HG02588 (cell line): ENCODE results near the gene OTULIN.

Source experiments
- ATAC-seq: cut with Tn5 transposase; IDR thresholded peaks from one replicate; pipeline ENCODE4 v1.9.1; 2021; ENCODE audit warnings: mild to moderate bottlenecking, moderate library complexity; ENCODE audit not compliant: unreplicated experiment

The OTULIN gene

DNA sequence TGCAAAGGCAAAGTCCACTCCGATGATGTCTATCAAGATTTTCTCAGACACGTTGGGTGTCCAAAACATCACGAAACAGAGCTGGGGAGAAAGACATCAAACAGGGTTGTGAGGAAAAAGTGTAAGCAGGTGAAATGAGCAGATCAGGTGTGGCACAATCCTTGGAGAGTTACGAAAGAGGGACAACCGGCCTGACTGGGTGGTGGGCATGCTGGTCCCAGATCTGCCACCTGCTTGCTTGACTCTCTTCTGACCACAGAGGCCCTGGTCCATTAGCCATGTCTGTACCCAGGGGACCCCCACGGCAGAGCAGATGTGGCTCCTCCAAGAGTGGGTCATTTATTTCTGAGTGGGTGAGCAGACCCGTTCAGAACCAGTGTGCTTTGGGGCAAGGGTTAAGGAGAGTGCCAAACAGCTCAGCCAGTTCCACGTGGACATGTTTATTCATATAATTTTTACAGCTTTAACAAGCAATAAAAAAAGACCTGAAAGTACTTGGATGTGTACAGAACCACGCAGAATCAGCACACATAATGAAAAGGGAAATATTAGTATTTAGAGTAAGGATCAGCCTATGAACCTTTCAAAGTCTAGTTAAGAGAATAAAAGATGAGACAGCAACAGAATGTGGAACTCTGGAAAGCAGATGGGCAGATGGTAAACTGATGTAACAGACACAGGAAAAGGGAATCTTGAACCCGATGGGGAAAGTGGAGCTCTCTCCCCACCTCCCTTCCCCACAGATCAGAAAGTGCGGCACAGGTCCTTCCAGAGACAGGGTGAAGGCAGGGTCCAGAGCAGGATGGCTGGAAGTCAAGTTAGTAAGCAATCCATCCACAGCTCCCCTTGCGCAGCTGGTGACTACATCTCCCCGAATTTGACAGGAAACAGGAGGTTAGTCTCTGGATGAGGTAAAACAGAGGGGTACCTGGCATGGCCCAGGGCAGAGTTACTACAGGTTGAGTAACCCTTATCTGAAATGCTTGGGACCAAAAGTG is 52.5 kb downstream of the OTULIN start:
- ATAC-seq = no peak

GRCh38 chr5:14718778-14719177 is 54.3 kb downstream of the OTULIN start:
- no peak for ATAC-seq

DNA sequence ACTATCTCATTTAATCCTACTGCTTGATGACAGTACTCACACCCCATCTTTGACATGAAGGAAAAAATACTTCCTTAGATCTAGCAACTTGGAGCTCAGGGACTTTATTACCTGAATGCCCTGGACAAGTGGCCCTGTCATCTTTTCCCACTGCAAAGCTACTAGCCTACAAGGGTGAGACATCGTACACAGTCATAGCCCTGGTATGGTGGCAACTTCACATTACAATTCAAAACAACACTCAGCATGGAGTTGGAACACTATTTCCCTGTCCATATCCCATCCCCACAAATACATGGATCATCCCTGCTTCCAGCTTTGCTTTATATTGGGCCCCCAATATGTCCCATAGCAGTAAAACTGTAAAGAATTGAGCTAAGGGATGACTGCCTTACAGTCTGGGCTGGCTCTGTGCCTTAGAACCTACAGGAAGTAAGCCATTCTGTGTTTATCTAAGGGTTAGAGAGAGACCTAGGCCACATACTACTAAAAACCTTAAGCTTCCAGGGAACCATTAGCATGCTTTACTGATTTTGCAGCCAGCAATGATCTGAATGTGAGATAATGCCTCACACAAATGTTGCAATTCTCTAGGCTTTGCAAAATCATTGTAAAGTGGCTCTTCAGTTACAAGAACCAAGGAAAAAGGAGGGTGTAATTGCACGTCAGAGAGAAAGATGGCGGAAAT is 55.9 kb downstream of the OTULIN start:
- no peak for ATAC-seq

GRCh38 chr5:14721990-14722656 is 57.6 kb downstream of the OTULIN start:
- ATAC-seq = no peak

- ATAC-seq = no peak
Observed at GRCh38 chr5:14722923-14723322, 58.4 kb downstream of the OTULIN start.

- ATAC-seq = no peak
Observed at GRCh38 chr5:14723701-14724132, 59.2 kb downstream of the OTULIN start.

GRCh38 chr5:14724633-14725032 is 60.1 kb downstream of the OTULIN start:
- no peak for ATAC-seq

DNA sequence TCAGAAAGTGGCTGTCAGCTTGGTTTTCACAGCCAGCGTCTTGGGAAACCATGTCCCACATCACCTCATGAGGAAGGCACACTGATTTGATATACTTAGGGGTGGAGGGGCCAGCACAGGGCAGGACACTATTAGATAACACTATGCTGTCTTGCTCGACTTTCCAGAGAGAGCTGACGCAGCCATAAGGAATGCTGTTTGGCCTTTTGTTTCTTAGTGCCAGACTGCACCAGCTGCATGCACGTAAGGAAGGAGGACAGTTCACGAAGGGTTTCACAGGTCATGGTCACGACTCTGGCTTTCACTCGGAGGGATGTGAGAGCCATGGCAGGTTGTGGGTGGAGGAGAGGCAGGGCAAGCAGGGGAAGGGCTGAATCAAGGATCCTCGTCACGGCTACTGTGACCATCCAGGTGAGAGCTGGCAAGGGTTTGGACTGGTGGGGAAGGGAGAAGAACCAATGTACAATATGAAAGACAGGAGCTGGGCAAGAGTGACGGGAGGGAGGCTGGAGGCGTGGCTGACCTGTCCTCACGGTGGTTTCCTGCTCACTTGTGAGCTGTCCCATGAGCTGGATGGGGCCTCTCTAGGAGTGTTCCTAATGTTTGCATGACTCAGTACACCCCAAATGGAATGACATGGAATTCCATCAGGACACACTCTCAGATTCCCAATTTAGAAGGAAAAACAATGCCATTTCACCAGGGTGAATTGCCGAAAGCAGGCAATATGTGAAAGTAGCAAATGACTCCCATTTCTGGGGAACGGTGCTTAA is 61.7 kb downstream of the OTULIN start:
- ATAC-seq = no peak

- ATAC-seq = no peak
Observed at GRCh38 chr5:14727428-14727865, 62.9 kb downstream of the OTULIN start.

DNA sequence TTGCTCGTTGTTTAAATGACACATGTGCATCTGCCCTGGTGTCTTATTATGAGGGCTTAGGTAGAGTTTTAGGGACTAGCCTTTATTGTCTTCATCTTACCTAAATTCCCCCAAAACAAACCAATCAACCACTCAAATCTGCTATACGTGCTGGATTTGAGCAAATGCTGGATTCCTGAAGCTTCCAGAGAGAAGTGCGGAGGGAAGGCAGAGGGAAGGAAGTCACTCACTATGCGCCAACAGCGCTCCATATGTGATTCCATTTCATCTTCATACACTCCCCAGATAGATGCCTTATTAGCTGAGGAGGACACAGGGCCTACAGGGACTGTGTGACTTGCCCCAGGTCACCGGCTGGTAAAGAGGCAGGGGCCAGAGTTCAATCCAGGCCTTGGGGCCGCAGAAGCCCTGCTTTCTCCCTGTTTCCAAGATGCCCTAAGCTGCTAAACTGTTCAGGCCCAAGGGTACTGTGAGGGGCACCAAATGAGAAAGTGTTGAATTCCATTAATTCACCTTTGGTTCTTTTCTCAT is 63.5 kb downstream of the OTULIN start:
- ATAC-seq = no peak

GRCh38 chr5:14728459-14728938 is 64.0 kb downstream of the OTULIN start:
- no peak for ATAC-seq

DNA sequence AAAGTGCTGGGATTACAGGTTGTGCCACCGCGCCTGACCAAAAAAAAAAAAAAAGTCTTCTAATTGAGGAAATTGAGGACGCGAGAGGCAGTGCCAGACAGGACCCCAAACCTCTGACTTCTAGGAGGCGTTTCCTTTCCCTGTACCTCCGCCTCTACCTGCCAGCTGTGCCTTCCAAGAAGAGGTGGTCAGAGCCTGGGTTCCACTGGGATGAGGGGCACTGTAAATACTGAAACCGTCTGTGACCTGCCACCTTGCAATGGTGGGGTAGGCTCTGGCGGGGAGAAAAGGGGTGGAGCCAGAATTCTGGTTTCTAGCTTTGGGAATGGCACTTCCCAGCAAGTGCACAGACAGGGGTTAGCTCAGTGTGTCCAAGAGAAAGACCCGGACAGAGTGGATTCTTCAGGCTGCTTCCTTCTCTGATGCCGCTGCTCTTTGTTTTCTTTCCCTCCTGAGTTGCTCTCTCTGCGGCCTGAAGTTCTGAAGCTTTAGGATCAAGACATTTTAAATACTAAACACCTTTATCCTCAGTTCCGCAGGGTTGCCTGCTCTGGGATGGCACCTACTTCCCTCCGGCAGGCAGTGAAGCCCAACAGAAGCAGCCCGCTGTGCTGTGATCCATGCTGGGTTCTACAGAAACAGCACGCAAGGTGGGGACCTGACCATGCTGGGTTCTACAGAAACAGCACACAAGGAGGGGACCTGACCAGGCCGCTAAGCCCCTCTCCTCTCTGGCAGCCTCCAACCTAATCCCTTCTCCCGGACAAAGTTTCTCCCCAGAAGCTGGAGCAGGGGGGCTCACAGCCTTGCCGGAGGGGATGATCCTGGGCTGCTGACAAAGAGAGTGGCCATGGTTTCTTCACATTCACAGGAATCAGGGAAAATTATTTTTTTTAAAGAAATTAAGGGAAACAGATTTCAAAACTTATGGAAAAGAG is 65.2 kb downstream of the OTULIN start:
- ATAC-seq = no peak

- ATAC-seq = no peak
Observed at GRCh38 chr5:14730466-14730865, 65.9 kb downstream of the OTULIN start.

GRCh38 chr5:14730881-14731280 is 66.4 kb downstream of the OTULIN start:
- no peak for ATAC-seq

DNA sequence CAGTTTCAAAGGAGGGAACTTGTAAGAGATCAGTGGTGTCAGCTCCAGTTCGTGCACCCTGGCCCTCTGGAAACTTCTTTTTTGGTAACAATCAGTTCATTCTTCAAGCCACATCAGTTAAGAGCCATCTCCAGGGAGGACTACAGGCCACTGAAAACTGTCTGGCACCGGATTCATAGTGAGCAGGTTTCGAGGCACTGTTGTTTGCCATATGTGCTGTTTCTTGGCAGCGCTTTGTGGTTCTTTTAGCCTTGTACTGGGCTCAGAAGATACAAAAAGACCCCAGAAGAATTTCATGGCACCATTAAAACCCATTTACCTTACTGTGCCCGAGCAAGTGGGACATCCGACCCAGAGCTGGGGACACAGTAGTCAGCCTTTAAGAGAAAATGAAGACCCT is 68.5 kb downstream of the OTULIN start:
- ATAC-seq = no peak

- no peak for ATAC-seq
Observed at GRCh38 chr5:14733661-14734060, 69.1 kb downstream of the OTULIN start.

- ATAC-seq = no peak
Observed at GRCh38 chr5:14734396-14734795, 69.9 kb downstream of the OTULIN start.

DNA sequence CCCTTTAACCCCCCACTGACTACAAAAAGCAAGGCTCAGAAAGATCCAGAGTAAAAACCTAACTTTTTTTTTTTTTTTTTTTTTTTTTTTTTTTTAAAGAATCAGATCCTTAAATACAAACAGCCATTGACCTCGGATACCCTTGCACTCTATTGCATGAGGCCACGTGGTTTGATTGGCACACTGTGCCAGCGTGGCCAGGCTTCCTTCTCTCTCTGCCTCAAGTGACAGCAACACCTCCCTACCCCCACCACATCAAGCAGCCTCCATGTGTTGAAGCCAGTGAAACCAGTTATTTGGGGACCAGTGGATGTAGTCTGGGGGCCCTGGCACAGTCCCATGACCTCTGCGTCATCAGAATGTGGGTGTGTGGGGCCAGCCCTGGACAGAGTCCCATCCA is 71.4 kb downstream of the OTULIN start:
- no peak for ATAC-seq

GRCh38 chr5:14737291-14737690 is 72.8 kb downstream of the OTULIN start:
- no peak for ATAC-seq
